ENCODE measurements around the gene SAV1. TPM values are rescaled to one million over a fixed set of nuclear protein-coding genes. Genes with fewer than 3 reads are reported as not detected.

Gene SAV1
- total RNA-seq, 1 experiment from 2014 or later: 37.1 TPM

DNA sequence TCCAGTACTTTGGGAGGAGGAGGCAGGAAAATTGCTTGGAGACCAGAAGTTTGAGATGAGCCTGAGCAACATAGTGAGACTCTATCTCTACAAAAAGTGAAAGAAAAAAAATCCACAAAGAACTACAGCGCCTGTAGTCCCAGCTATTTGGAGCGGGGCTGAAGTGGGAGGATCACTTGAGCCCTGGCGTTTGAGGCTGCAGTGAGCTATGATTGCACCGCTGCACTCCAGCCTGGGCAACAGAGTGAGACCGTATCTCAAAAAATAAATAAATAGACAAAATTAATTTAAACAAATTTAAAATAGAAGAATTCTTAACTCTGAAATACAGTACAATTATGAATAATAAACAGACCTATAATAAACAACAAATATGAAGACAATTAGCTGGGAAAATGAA, 67.3 kb downstream of the SAV1 start:
- ChIA-PET CTCF (interaction anchor here (0.5 to 1.9 kb wide), 13 partner anchors 16 to 1130 kb away, joined by 3 to 8 read pairs (median 5); no protein-coding TSS in a partner anchor), POLR2A (ENCODE audit: unreplicated experiment) (interaction anchor here (1.0 kb wide), 1 partner anchor 46 kb away, joined by 5 read pairs; no protein-coding TSS in a partner anchor)
- Histone ChIP-seq H3K4me3 (no peak overlapping the region), H3K9me2 (ENCODE audit: insufficient read depth) (no peaks in the 10 kb centered on the region), H2AFZ (no peak overlapping the region), H3K4me2 (0 out of 2 replicates have a peak overlapping the region, but pooled peaks have one; percentile 2), H3K36me3 (ENCODE audit: low read depth) (no peaks in the 10 kb centered on the region), H3F3A (ENCODE audit: insufficient read depth, low read depth) (no peaks in the 10 kb centered on the region; the same call in 1 of the 2 replicates), H3K27me3 (ENCODE audit: insufficient read depth, low read depth) (no peaks in the 10 kb centered on the region), H3K4me1 (replicated peaks; ENCODE audit: insufficient read depth) (peaks cover 20% of the 10 kb centered on the region), H3K27ac (no peak overlapping the region), H3K79me2 (ENCODE audit: low read depth) (no peaks in the 10 kb centered on the region), H4K20me1 (ENCODE audit: insufficient read depth) (no peaks in the 10 kb centered on the region), H3K9me3 (ENCODE audit: insufficient read depth, low read depth) (no peaks in the 10 kb centered on the region)
- intact Hi-C loops (cut with micrococcal nuclease; ENCODE audit: unreplicated experiment): loop anchor here (1.0 kb wide), 2 partner anchors 172 to 177 kb away; no protein-coding TSS in a partner anchor
- no peak for TF ChIP-seq EZH2 (IDR thresholded peaks at IDR 0.05; ENCODE audit: low read depth)
- TF ChIP-seq CTCF (conservative IDR thresholded peaks at IDR 0.05): no peak
- DNase-seq: no peak
- BruUV-seq (replicated peaks): no TSS peak

- peak; percentile 70 for TF ChIP-seq CTCF (conservative IDR thresholded peaks at IDR 0.05)
- TF ChIP-seq EZH2 (IDR thresholded peaks at IDR 0.05; ENCODE audit: low read depth): no peak
- Histone ChIP-seq H3K79me2 (ENCODE audit: low read depth) (no peaks in the 10 kb centered on the region), H3K4me2 (peak overlapping the region; percentile 36), H3K9me2 (ENCODE audit: insufficient read depth) (no peaks in the 10 kb centered on the region), H2AFZ (no peak overlapping the region), H3K27ac (no peak overlapping the region), H3F3A (ENCODE audit: insufficient read depth, low read depth) (no peaks in the 10 kb centered on the region; the same call in 1 of the 2 replicates), H3K9me3 (ENCODE audit: insufficient read depth, low read depth) (no peaks in the 10 kb centered on the region), H4K20me1 (ENCODE audit: insufficient read depth) (no peaks in the 10 kb centered on the region), H3K4me3 (no peak overlapping the region; the same call in 1 of the 2 replicates), H3K36me3 (ENCODE audit: low read depth) (no peaks in the 10 kb centered on the region), H3K27me3 (ENCODE audit: insufficient read depth, low read depth) (no peaks in the 10 kb centered on the region), H3K4me1 (replicated peaks; ENCODE audit: insufficient read depth) (peaks cover 20% of the 10 kb centered on the region)
- ChIA-PET CTCF (interaction anchor here (0.5 to 1.9 kb wide), 14 partner anchors 16 to 1129 kb away, joined by 3 to 8 read pairs (median 5); no protein-coding TSS in a partner anchor), POLR2A (ENCODE audit: unreplicated experiment) (interaction anchor here (1.0 kb wide), 1 partner anchor 45 kb away, joined by 5 read pairs; no protein-coding TSS in a partner anchor)
- peak in 1 of 2 experiments; percentile 63 for DNase-seq
- intact Hi-C loops (cut with micrococcal nuclease; ENCODE audit: unreplicated experiment): loop anchor here (1.0 kb wide), 2 partner anchors 173 to 178 kb away; no protein-coding TSS in a partner anchor
- BruUV-seq (replicated peaks): no TSS peak
Measured at GRCh38 chr14:50599700-50600444, 68.2 kb downstream of the SAV1 start.

DNA sequence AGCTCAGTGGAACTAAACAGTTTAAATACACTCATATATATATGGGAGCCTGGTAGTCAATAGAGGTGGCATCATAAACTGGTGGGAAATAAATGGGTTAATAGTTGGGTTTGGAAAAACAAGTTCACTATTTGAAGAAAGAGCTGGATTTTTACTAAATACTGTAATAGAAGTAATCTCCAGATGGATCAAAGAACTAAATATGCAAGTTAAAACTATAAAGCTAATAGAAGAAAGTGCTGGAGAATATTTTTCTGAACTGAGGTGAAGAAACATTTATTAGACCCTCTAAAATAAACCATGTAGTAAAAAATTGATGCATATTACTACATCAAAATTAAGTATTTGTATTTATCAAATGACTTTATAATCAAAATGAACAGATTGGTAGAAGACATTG, 69.3 kb downstream of the SAV1 start:
- POLR2A ChIA-PET (ENCODE audit: unreplicated experiment): no interaction called here
- H3K79me2 ChIP-seq (ENCODE audit: low read depth): no peaks in the 10 kb centered on the region
- no TSS peak for BruUV-seq (replicated peaks)
- no peak overlapping the region for H2AFZ ChIP-seq
- no peaks in the 10 kb centered on the region; the same call in 1 of the 2 replicates for H3F3A ChIP-seq (ENCODE audit: insufficient read depth, low read depth)
- DNase-seq: no peak
- H3K27me3 ChIP-seq (ENCODE audit: insufficient read depth, low read depth): no peaks in the 10 kb centered on the region
- no peaks in the 10 kb centered on the region for H3K9me3 ChIP-seq (ENCODE audit: insufficient read depth, low read depth)
- TF ChIP-seq CTCF (conservative IDR thresholded peaks at IDR 0.05) (no peak), EZH2 (IDR thresholded peaks at IDR 0.05; ENCODE audit: low read depth) (no peak)
- no peaks in the 10 kb centered on the region for H3K9me2 ChIP-seq (ENCODE audit: insufficient read depth)
- CTCF ChIA-PET: interaction anchor here (0.5 kb wide), 1 partner anchor 73 kb away, joined by 6 read pairs; no protein-coding TSS in a partner anchor
- H4K20me1 ChIP-seq (ENCODE audit: insufficient read depth): no peaks in the 10 kb centered on the region
- no peak overlapping the region for H3K4me3 ChIP-seq
- intact Hi-C loops (cut with micrococcal nuclease; ENCODE audit: unreplicated experiment): no loop called here
- peaks cover 20% of the 10 kb centered on the region for H3K4me1 ChIP-seq (replicated peaks; ENCODE audit: insufficient read depth)
- no peak overlapping the region for H3K27ac ChIP-seq
- H3K4me2 ChIP-seq: no peak overlapping the region
- no peaks in the 10 kb centered on the region for H3K36me3 ChIP-seq (ENCODE audit: low read depth)
